COR-L47 (cell line): ENCODE measurements around the gene MSH5.
A peak's percentile ranks its signal among the peaks of the same experiment; 100 is the strongest.

Experiments used
- DNase-seq: peaks from one replicate; lab custom pipeline; 2025; lab: John Stamatoyannopoulos, UW

MSH5 gene

DNA sequence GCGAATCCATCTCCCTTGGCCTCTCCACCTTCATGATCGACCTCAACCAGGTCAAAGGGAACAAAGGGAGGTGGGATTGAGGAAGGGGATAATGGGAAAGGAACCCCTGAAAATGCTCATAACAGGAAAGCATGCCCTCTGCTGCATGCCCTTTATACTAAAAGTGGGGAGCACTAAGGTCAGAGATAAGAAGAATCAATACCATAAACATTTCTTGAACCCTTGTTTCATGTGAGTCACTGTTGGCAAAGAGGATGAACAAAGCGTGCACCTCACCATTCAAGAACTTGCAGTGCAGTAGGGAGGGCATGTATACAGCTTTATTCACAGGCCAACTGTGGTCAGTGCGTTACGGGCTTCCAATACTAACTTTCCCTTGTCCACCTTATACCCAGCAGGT, 21.0 kb downstream of the MSH5 start:
- no peak for DNase-seq

DNA sequence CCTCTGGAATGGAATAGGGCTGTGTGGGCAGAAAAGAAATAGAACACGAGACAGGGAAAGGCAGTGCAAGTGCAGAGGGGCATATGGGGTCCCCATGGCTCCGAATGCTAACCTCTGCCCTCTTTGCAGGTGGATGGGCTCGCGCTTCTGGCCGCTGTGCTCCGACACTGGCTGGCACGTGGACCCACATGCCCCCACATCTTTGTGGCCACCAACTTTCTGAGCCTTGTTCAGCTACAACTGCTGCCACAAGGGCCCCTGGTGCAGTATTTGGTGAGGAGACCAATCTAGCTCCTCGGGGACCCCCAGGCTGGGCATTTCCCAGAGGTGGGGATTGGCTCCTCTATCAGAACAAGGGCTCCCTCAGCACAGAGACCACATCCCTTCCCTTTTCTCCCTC, 21.5 kb downstream of the MSH5 start:
- DNase-seq = no peak

DNA sequence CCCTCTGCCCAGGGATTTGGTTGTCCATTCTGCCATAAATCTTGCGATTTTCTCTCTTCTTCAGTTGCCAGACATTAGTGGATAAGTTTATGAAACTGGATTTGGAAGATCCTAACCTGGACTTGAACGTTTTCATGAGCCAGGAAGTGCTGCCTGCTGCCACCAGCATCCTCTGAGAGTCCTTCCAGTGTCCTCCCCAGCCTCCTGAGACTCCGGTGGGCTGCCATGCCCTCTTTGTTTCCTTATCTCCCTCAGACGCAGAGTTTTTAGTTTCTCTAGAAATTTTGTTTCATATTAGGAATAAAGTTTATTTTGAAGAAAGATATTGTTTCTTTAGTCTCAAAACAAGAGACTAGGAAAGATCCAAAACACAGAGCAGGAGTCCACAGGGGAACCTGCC, 22.6 kb downstream of the MSH5 start, which contains the start of gene SAPCD1:
SAPCD1 (plus strand) TSS at position 301 of the 400 bp plus-strand sequence. CDS start 399 bp downstream, outside the sequence.
- DNase-seq = no peak

GRCh38 chr6:31762878-31763618, 23.2 kb downstream of the MSH5 start:
- no peak for DNase-seq

DNA sequence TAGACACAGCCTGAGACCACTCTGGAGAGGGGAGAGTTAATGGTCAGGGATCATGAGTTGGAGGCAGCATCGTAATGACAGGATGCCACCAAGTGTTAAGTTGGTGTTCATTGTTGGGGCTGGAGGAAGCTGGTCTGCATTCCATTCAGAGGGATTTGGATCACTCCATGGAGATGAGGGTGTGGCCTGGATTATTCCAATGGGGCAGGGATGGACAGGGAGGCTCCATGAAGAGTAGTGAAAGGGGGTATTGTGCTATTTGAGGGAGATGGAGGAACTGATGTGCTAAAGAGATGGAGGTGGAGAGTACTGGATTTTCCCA, 23.8 kb downstream of the MSH5 start:
- peak; percentile 12 for DNase-seq

GRCh38 chr6:31764198-31764597, 24.4 kb downstream of the MSH5 start:
- no peak for DNase-seq

- no peak for DNase-seq
Observed at GRCh38 chr6:31765559-31765909, 25.7 kb downstream of the MSH5 start.

DNA sequence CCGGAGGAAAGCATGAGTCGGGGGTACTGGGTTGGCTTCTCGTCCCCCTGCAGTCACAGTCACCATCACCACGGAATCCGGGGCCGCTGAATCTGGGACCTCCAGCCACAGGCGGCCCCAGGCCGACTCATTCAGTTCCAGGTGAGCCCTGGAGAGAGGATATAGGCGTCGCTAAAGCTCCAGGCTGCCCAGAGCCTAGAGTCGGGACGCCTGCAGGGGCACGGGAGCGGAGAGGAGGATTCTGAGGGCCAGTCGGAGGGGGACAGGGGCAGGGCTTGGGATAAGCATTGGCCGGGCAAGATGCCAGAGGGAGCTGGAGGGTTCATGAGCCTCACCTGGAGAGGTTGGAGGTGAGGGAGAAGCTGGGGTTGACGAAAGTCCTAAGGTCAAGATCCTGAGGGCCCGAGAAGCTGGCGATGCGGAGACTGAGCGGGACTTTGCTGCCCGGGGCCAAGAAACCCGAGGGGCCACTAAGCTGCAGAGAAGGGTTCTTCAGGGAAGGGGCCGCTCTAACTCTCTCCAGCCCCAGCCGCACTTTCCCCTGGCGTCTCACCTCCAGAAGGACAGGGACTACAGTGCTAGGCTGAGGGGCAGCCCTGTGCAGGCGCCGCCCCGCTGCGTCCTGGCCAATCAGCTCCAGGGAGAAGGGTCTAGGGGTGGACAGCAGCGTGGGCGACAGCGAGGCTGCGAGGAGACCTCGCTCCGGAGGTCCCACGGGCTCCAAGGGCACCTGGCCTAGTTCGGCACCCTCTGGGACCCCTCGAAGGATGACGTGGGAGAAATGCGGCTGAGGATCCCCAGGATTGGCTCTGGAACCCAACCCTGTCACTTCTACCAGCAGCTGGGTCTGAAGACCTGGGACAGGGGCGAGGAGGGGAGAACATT, 26.3 kb downstream of the MSH5 start:
- no peak for DNase-seq

GRCh38 chr6:31767096-31767645, 27.4 kb downstream of the MSH5 start:
- no peak for DNase-seq

GRCh38 chr6:31768363-31769257, 28.8 kb downstream of the MSH5 start:
- DNase-seq = no peak

DNA sequence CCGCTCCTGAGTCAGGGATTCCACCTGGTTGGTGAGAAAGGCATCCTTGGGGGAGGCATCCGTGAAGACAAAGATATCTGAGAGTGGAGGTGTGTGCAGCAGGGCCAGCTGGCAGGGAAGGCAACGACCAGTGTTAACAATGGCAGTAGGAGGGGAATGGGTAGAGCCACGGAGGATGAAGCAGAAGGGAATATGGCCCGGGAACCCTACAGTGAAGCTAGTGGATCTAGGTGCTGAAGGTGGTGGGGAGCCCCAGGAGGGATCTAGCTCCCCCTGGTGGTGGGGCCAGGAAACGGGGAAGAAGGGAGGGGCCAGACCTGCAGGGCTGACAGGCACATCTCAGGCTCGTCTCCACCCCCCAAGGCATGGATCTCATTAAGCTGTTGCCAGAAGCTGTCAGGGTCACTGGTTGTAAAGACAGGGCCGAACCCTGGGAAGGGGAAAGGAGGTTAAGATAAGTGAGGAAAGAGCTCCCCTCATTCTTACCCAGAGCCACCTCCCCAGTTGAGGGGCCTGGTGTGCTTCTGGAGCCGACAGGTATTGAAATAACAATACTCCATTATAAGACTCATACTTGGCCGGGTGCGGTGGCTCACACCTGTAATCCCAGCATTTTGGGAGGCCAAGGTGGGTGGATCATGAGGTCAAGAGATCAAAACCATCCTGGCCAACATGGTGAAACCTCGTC, 30.0 kb downstream of the MSH5 start:
- DNase-seq = peak; percentile 42

GRCh38 chr6:31770860-31771259, 31.1 kb downstream of the MSH5 start:
- DNase-seq = no peak

DNA sequence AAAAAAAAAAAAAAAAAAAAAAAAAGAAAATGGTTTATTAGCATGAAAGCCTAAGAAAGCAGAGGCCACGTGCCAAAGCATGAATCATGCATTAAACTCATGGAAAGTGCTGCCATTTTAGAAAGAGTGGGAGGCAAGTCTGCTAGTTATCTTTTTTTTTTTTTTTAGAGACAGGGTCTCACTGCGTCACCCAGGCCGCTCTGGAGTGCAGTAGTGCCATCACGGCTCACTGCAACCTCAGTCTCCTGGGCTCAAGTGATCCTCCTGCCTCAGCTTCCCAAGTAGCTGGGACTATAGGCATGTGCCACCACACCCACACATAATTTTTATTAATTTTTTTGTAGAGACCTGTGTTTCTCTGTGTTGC, 32.2 kb downstream of the MSH5 start:
- no peak for DNase-seq

DNA sequence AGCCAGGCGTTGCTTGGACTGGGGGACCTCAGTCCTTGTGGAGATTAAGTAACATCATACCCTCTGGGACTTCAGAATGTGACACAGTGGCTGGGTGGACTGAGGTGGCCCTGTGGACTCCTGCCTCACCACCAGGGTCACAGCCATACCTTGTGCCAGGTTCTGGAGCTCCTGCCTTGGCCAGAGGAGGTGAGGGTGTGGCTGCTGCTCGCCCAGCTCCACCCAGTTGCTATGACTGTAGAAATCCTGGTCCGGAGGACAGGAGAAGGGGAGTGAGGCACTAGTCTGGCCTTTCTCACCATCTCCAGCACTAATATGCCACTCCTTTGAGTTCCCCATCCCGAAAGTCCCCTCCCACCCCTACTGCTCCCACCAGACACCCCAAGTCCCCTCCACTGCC, 35.4 kb downstream of the MSH5 start:
- no peak for DNase-seq

DNA sequence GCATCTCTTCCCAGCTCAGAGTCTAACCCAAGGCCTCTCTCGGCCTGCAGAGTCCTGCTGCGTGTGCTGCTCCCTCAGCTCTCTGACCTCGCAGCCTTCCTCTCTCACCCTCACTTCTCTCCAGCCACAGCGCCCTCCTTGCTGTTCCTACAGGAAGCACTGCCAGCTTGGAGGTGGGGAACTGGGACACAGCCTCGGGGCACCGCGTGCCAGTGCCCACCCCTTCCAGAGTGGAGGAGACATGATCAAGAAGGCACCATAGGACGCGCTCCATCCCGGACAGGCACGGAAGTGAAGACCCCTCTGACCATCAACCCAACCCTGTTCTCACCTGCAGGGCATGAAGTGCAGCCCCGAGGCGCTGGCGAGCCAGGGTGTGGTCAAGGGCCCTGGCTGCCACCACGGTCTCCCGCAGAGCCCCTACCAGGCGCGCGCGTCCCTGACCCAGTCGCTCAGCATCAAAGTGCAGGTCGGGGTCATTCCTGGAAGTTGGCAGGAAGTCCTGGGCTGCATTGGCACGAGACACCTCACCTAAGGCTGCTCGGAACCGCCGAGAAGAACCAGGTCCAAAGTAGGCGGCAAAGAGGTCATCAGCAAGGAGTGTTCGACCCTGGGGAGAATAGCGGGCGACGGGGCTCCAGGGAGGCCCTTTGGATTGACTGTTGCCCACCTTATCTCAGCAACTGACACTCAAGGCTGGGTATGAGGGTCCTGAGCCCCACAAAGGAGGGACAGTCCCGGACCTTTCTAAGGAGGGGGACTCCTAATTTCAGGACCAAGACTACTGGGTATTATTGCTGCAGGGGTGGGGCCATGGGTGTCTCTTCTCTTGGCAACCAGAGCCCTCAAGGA, 36.1 kb downstream of the MSH5 start:
- no peak for DNase-seq

DNA sequence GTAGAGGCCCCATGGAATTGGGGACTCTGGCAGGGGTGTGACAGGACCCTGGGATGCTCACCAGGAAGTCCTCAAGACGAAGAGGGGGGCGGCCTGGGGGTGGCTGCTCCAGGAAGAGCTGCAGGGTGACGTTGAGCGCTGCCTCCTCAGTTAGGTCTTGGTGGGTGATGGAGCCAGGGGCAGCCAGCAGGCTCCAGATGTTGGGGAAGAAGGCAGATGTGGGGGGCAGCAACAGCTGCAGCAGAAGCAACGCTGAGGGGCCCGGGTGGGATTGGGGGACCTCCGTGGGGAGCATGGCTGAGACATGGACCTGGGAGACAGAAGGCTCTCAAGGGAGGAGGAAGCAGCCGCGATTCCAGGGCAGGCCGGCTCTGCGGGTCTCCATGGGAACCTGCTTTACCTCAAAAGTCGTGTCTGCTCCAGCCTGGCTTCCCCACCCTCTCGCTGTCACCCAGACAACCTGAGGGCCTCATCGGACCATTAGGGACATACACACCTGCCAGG, 36.7 kb downstream of the MSH5 start:
- DNase-seq = peak; percentile 55

GRCh38 chr6:31776989-31777666, 37.3 kb downstream of the MSH5 start, which contains the start of gene VWA7:
TSS of gene VWA7 (minus strand) at chr6:31777328. CDS start at chr6:31776779, 549 bp downstream.
- peak; percentile 60 for DNase-seq

DNA sequence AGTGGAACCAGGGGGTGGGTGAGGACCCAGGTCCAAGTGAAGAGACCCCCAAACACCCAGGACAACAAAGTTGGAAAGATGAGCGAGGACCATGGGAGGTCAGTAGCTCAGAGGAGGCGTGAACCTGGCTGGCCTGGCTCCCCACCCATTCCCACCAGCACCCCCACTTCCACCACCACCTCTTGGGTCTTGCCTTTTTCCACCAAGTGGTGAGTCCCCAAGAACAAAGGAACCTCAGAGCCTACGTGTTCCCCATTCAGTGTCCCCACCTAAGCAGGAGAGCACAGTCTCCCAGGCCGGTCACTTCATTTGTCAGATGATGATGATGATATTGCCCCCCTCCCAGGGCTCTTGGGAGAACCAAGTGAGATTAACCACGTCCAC, 37.9 kb downstream of the MSH5 start:
- no peak for DNase-seq

GRCh38 chr6:31778193-31778592, 38.4 kb downstream of the MSH5 start:
- DNase-seq = no peak
